AG09319 (cell line): ENCODE data around the gene PFDN1.
A peak's percentile ranks its signal among the peaks of the same experiment; 100 is the strongest.

ENCODE experiments used
- DNase-seq: peaks from one replicate; pipeline ENCODE4 v3.0.0-alpha.2; 2010; ENCODE audit warnings: low read depth; ENCODE audit errors: extremely low read depth
- CTCF ChIP-seq: IDR thresholded peaks from 2 replicates; pipeline ENCODE4 v1.5.1; 2011; ENCODE audit warnings: low read depth, mild to moderate bottlenecking, inconsistent platforms, low read length, moderate library complexity

Gene PFDN1

GRCh38 chr5:140265845-140266244, 37.1 kb downstream of the PFDN1 start:
- TF ChIP-seq CTCF: no peak
- DNase-seq: no peak

GRCh38 chr5:140262839-140263238, 40.1 kb downstream of the PFDN1 start:
- no peak for TF ChIP-seq CTCF
- DNase-seq: no peak

- no peak for DNase-seq
- TF ChIP-seq CTCF: no peak
These were observed 40.7 kb downstream of the PFDN1 start for GRCh38 chr5:140262221-140262620.

- DNase-seq: peak; percentile 62
- TF ChIP-seq CTCF: peak; percentile 20
These were observed 41.3 kb downstream of the PFDN1 start for GRCh38 chr5:140261403-140262171.

GRCh38 chr5:140260089-140260656, 42.7 kb downstream of the PFDN1 start:
- DNase-seq: no peak
- TF ChIP-seq CTCF: no peak

GRCh38 chr5:140259500-140259899, 43.4 kb downstream of the PFDN1 start:
- TF ChIP-seq CTCF: no peak
- DNase-seq: no peak

- TF ChIP-seq CTCF: no peak
- no peak for DNase-seq
These were observed 44.0 kb downstream of the PFDN1 start for GRCh38 chr5:140258873-140259272.
